ENCODE measurements around the gene IL19. TPM values are rescaled to one million over a fixed set of nuclear protein-coding genes. Genes with fewer than 3 reads are reported as not detected.

The IL19 gene
- total RNA-seq, 1 experiment from 2014 or later, result not detected

DNA sequence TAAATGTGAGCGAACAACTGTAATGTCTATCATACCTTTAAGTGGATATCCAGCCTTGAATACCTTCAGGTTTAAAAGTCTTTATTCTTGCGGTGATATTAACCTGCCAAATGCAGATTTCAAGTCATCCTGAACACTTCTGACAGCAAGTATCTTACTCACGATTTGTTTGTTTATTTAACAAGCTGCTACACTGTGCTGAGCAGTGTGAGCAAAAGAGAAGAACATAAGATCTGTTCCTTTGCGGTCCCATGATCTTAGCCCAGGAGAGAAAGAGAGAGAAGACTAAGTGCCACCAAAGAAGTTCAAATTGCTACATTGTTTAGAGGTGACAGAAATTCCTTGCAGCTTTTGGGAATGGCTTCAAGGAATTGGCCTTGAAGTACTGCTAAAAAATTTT lies 117.1 kb downstream of the IL19 start:
- Histone ChIP-seq H3K36me3 (ENCODE audit: low read depth) (no peaks in the 10 kb centered on the region), H2AFZ (no peak overlapping the region), H3K79me2 (ENCODE audit: low read depth) (no peaks in the 10 kb centered on the region), H3K27me3 (ENCODE audit: insufficient read depth, low read depth) (no peaks in the 10 kb centered on the region), H3K9me3 (ENCODE audit: insufficient read depth, low read depth) (no peaks in the 10 kb centered on the region), H4K20me1 (ENCODE audit: insufficient read depth) (no peaks in the 10 kb centered on the region), H3K27ac (no peak overlapping the region), H3K4me2 (no peak overlapping the region), H3K4me1 (replicated peaks; ENCODE audit: insufficient read depth) (no peaks in the 10 kb centered on the region), H3K9me2 (ENCODE audit: insufficient read depth) (no peaks in the 10 kb centered on the region), H3F3A (ENCODE audit: insufficient read depth, low read depth) (no peaks in the 10 kb centered on the region), H3K4me3 (no peak overlapping the region)
- DNase-seq, result no peak
- intact Hi-C loops (cut with micrococcal nuclease; ENCODE audit: unreplicated experiment), result no loop called here
- no TSS peak for BruUV-seq (replicated peaks)
- ChIA-PET CTCF (no interaction called here), POLR2A (ENCODE audit: unreplicated experiment) (no interaction called here)
- no peak for TF ChIP-seq EZH2 (IDR thresholded peaks at IDR 0.05; ENCODE audit: low read depth)
- TF ChIP-seq, protein P1, sequence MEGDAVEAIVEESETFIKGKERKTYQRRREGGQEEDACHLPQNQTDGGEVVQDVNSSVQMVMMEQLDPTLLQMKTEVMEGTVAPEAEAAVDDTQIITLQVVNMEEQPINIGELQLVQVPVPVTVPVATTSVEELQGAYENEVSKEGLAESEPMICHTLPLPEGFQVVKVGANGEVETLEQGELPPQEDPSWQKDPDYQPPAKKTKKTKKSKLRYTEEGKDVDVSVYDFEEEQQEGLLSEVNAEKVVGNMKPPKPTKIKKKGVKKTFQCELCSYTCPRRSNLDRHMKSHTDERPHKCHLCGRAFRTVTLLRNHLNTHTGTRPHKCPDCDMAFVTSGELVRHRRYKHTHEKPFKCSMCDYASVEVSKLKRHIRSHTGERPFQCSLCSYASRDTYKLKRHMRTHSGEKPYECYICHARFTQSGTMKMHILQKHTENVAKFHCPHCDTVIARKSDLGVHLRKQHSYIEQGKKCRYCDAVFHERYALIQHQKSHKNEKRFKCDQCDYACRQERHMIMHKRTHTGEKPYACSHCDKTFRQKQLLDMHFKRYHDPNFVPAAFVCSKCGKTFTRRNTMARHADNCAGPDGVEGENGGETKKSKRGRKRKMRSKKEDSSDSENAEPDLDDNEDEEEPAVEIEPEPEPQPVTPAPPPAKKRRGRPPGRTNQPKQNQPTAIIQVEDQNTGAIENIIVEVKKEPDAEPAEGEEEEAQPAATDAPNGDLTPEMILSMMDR (conservative IDR thresholded peaks at IDR 0.05), result no peak

DNA sequence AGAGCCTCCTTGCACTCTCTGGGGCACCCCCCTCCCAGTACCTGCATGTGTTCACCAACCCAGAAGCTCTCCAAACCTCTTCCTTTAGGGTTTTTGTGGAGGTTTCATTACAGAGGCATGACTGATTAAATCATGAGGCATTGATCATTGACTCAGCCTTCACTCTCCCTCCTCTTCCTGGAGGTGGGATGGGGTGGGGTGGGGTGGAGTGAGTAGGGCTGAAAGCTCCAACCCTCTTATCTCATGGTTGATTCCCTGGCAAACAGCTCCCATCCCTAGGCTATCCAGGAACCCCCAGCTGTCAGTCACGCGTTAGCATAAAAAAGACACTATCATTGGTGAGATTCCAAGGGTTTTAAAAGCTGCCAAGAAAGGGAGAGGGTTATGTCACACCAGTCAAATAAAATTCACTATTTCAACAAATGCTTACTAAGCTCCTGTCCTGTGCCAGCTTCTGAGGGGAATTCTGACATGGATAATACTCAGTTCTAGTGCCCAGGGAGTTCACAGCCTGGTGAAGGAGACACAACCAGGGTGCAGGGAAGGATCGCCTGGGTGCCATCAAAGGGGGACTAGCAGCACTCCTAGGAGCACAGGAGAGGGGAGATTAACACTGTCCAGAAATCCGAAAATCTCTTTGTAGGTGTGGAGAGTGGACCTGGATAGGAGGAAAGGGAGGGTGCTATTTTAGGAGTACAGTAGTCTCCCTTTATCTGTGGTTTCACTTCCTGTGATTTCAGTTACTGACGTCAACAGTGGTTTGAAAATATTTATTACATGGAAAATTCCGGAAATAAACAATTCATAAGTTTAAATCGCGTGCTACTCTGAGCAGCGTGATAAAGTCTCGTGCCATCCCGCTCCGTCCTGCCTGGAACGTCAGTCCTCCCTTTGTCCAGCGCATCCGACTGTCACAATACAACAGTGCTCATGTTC lies 119.8 kb downstream of the IL19 start:
- no peak for DNase-seq
- Histone ChIP-seq H3K27me3 (ENCODE audit: insufficient read depth, low read depth) (no peaks in the 10 kb centered on the region), H3K27ac (no peak overlapping the region), H3F3A (ENCODE audit: insufficient read depth, low read depth) (peaks cover 6% of the 10 kb centered on the region; the same call in 1 of the 2 replicates), H3K4me3 (no peak overlapping the region), H2AFZ (no peak overlapping the region), H3K4me2 (no peak overlapping the region), H3K79me2 (ENCODE audit: low read depth) (no peaks in the 10 kb centered on the region), H3K9me2 (ENCODE audit: insufficient read depth) (no peaks in the 10 kb centered on the region), H3K4me1 (replicated peaks; ENCODE audit: insufficient read depth) (peaks cover 12% of the 10 kb centered on the region), H3K36me3 (ENCODE audit: low read depth) (no peaks in the 10 kb centered on the region), H4K20me1 (ENCODE audit: insufficient read depth) (no peaks in the 10 kb centered on the region), H3K9me3 (ENCODE audit: insufficient read depth, low read depth) (no peaks in the 10 kb centered on the region)
- intact Hi-C loops (cut with micrococcal nuclease; ENCODE audit: unreplicated experiment), result no loop called here
- CTCF ChIA-PET, result no interaction called here
- no TSS peak for BruUV-seq (replicated peaks)
- POLR2A ChIA-PET (ENCODE audit: unreplicated experiment), result no interaction called here
- no peak for TF ChIP-seq EZH2 (IDR thresholded peaks at IDR 0.05; ENCODE audit: low read depth)

DNA sequence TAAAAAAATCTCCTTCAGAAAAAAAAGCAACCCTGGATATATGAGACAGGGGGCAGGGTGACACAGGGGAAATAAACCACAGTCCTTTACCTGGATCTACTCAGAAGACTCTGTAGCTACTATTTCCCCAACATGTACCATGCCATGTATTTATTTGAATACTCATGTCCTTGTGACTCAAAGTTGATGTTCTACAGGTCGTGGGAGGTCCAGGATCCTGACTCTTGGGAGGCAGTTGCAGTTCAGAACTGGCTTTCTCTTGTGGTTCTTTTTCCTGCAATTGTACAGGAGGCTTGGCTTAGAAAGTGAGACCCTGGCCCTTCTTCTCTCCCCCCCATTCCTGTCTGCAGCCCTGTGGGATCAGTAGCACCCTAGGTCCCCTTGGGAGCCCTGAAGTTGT lies 120.8 kb downstream of the IL19 start:
- no peak overlapping the region for H3K4me3 ChIP-seq
- ChIA-PET POLR2A (ENCODE audit: unreplicated experiment) (no interaction called here), CTCF (no interaction called here)
- H3K9me3 ChIP-seq (ENCODE audit: insufficient read depth, low read depth), result no peaks in the 10 kb centered on the region
- no TSS peak for BruUV-seq (replicated peaks)
- intact Hi-C loops (cut with micrococcal nuclease; ENCODE audit: unreplicated experiment), result no loop called here
- H3K27ac ChIP-seq, result no peak overlapping the region
- no peaks in the 10 kb centered on the region for H3K27me3 ChIP-seq (ENCODE audit: insufficient read depth, low read depth)
- no peak overlapping the region for H3K4me2 ChIP-seq
- peaks cover 15% of the 10 kb centered on the region; the same call in 1 of the 2 replicates for H3F3A ChIP-seq (ENCODE audit: insufficient read depth, low read depth)
- TF ChIP-seq, protein P1 (conservative IDR thresholded peaks at IDR 0.05), result no peak
- TF ChIP-seq EZH2 (IDR thresholded peaks at IDR 0.05; ENCODE audit: low read depth), result no peak
- H3K9me2 ChIP-seq (ENCODE audit: insufficient read depth), result no peaks in the 10 kb centered on the region
- H2AFZ ChIP-seq, result no peak overlapping the region
- no peaks in the 10 kb centered on the region for H3K79me2 ChIP-seq (ENCODE audit: low read depth)
- no peak for DNase-seq
- H4K20me1 ChIP-seq (ENCODE audit: insufficient read depth), result no peaks in the 10 kb centered on the region
- H3K36me3 ChIP-seq (ENCODE audit: low read depth), result no peaks in the 10 kb centered on the region
- H3K4me1 ChIP-seq (replicated peaks; ENCODE audit: insufficient read depth), result peaks cover 22% of the 10 kb centered on the region

Other genes starting within 250 kb of the IL19 start
- gene EIF2D, start 158.3 kb upstream of the IL19 start, total RNA-seq (2021), result 57.3 and 59.0 TPM in 2 replicates
- gene DYRK3, start 135.2 kb upstream of the IL19 start, total RNA-seq (2021), result 3.3 and 3.9 TPM in 2 replicates
- 62.6 and 70.6 TPM in 2 replicates for gene MAPKAPK2, start 85.9 kb upstream of the IL19 start, total RNA-seq (2021)
- not detected in 2 replicates for gene IL10, start 1.7 kb downstream of the IL19 start, total RNA-seq (2021)
- not detected in 2 replicates for gene IL20, start 94.8 kb downstream of the IL19 start, total RNA-seq (2021)
- gene IL24, start 126.7 kb downstream of the IL19 start, total RNA-seq (2021), result not detected in 2 replicates
- gene FCMR, start 151.2 kb downstream of the IL19 start, total RNA-seq (2021), result 0.63 and 1.2 TPM in 2 replicates
- 0.10 TPM in 1 of 2 replicates, not detected in the other for gene PIGR, start 175.7 kb downstream of the IL19 start, total RNA-seq (2021)
- gene FCAMR, start 199.7 kb downstream of the IL19 start, total RNA-seq (2021), result not detected in 2 replicates